ENCODE data around the gene UFSP2.

UFSP2 gene

DNA sequence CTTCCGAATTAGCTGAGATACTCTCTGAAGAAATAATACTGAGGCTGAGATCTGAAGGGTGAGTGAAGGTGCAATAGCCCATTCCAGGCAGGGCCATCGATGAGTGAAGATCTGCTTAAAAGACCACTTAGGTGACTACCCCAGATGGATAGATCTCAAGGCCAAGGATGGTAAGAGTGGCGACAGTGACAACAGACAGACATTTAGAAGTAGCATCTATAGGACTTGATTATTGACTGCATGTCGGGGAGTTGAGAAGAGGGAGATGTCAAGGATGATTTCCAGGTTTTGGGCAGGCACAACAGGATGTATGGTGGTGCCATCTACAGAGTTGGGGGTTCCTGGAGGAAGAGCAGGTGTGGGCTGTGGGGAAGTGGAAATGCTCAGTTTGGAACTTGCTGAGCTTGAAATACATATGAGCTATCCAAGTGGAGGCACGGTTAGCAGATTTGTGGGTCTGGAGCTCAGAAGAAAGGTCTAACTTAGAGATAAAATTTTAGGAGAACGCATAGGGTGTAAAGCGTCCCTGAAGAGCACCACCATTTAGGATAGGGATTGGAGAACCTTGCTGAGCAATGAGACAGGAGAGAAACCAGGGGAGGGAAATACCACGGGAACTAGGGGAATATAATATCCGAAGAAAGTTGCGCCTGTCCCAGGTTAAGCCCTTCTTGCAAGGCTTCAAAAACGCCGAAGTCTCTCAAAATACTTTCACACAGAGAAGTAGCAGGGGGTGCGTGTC, 688 bp downstream of the UFSP2 start:
- DNase-seq, result peak; percentile 11

DNA sequence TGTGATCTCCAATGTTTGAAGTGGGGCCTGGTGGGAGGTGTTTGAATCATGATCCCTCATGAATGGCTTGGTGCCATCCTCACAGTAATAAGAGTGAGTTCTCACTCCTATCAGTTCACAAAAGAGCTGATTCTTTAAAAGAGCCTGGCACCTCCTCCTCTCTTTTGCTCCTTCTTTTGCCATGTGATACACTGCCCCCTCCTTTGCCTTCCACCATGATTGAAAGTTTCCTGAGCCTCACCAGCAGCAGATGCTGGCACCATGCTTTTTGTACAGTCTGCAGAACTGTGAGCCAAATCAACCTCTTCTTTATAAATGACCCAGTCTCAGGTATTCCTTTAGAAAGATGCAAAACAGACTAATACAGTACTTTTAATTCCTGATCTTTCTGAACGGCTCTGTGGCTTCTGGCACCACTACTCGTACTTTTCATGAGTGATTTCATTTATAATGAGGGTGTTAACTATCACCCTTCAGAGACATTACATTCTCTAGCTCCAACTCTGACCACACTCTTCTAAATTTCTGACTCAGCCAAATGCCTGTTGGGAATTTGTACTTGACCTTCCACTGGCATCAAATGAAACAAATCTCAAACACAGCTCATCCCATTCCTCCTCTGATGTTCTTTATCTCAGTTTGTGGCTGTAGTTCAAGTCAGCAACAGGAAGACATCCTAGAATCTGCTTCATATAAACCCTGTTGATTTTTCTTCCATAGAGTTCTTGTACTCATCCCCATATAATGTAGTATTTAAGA, 4.2 kb downstream of the UFSP2 start:
- no peak for DNase-seq

DNA sequence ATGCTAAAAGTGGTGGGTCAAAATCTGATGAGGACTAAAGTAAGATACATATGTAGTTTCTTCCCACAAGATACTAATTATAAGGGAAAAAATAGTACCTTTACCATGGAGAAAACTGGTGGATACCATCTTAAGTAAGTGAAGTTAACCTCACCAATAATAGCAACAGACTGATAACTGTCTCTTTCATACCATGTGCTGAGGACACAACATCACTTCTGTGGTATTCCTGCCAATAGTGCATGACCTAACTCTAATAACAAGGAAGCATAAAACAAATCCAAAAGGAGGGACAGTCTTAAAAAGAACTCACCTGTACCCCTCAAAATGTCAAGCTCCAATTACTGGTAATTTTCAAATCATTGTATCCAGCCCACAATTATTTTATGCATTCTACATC, 8.8 kb downstream of the UFSP2 start:
- DNase-seq, result no peak

DNA sequence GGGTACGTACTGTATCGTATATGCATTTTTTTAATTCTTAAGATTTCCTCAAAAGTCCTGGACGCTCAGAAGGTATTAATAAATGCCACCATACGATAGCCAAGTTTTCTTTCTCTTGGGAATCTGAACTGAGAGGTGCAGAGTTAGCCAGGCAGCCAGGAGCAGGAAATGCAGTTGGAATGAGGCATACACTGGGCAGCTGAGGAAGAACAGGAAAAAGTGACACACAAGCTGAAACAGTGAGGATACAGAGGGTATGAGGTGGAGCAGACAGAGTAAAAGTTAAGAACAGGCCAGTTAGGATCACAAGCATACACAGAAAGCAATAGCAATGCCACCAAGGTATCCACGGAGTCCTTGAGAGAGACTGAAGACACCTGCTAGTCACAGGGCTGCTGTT, 13.4 kb downstream of the UFSP2 start:
- no peak for DNase-seq

DNA sequence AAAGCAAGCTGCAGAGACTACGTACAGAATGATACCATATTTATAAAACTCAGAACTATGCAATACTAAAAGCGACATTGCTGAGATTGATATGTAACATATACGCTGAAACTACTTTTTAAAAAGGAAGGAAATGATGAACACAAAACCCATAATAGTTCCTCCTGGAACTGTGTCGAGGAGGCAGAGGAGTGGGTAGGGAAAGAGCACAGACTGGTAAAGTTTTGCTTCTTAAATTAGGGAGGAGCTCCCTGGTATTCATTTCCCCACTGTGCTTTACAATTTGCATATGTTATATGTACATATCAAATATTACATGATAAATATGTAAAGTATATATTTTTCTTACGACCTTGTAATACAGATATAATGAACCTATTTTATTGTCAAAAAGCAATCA, 13.9 kb downstream of the UFSP2 start:
- DNase-seq, result no peak

DNA sequence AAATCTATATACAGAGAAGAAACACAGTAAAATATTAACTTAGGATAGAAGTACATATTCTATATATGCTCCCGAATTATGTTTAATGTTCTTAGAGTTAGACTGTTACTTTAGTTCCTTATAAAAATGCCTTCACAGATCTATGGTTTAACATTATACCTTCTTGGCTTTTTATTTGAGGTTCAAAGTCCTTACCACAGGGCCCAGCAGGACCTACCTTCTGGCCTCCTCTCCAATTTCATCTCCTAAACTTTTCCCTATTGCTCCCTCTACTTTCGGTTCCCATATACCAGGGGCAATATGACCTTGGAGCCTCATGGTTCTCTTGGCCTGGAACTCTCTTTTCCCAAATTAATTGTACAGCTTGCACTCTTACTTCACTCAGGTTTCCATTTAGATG, 17.3 kb downstream of the UFSP2 start:
- DNase-seq, result no peak

DNA sequence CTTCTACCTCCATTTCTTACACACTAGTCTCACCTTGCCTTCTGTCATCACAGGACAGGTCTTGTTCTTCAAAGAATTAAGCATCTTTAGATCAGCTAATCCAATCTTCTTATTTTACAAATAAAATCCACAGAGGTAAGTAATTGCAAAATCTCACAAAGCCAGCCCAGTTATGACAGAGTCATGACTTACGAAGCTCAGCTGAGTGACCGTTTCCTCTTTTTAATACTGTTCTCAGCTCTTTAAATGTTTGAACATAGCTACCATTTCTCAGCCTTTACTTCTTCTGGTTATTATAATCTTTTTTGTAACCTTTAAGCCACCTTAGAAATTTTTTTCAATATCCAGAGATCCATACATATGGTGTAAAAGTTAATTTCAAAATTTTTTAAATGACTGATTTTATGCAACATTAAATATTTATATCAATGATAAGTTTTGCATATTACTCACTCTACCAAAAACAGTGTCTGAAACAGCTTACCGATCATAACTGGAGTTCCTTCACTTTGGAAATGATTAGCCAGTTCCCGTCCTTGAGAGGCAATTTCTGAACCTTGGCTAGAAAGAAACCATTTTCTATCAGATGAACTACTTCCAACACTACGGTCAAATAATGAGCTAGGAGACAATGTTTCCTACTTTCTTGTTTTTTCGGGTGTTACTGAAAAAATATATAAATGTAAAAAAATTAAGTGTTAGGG, 20.3 kb downstream of the UFSP2 start:
- DNase-seq, result peak; percentile 75

DNA sequence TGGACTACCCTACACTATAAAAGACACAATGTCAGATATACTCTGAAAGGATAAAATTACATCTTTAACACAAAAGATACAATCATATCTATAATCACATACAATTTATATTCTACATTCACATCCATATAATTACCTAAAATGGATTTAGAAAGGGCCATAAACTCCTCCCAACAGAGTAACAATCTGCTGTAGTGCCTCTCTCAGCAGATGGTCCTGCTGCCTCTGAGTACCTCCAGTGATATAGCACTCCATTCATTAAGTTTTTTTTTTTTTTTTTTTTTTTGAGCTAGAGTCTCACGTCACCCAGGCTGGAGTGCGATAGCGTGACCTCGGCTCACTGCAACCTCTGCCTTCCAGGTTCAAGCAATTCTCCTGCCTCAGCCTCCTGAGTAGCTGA, 21.7 kb downstream of the UFSP2 start:
- no peak for DNase-seq

DNA sequence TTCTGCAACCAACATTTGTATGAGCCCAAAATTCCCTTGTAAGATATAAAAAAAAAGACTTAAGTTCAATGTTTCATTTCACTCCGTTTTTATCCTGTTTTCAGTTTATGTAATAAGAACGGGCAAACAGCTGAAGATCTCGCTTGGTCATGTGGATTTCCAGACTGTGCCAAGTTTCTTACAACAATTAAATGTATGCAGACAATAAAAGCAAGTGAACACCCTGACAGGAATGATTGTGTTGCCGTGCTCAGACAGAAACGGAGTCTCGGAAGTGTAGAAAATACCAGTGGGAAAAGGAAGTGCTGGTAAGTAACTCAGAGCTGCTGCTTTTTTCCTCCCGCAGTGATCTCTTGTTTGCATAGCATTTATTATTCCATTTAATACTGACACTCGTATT, 26.3 kb downstream of the UFSP2 start:
- DNase-seq, result no peak

DNA sequence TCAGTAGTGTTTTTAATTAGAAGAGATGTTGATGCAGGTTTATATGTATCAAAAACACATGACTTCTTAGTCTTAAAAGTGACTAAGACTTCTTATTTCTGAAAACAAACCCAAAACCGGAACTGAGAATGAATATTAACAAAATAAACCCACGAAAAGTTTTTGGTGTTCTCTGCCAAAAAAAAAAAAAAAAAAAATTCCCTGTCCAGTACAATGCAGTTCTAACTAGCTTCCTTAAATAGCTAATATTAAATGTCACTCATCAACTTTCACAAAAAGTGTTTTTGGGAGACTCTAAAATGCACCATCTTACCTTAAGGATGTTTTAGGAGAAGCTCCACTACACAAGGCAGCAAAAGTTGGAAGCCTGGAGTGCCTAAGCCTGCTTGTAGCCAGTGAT, 27.1 kb downstream of the UFSP2 start:
- peak; percentile 56 for DNase-seq

DNA sequence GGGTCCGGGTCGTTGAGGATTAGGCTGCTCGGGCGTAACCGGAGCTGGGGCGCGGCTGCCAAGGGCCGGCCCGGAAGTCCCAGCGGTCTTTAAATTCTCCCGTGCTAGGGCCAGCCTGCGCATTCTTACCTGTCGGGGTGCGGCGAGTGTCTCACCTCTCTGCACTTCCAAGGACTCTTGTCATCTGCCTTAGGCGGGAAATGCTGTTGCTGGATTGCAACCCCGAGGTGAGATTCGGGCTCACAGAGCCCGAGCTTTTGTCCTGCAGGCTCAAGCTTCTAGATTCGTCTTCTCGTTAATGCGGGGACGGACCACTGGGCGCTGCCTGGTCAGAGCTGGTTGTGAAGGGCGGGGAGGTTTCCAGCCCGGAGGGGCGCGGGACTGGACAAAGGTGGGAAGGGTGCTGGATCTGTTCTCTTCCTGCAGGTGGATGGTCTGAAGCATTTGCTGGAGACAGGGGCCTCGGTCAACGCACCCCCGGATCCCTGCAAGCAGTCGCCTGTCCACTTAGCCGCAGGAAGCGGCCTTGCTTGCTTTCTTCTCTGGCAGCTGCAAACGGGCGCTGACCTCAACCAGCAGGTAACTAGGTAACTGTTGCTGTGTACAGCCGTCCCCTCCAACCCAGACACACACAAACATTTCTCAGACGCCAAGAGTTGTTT, 28.9 kb downstream of the UFSP2 start, which contains the start of gene ANKRD37:
Gene ANKRD37, plus strand, starts transcription at position 118 of the 662 bp plus-strand sequence. Its CDS starts 83 bp downstream, at position 201.
- DNase-seq, result no peak

DNA sequence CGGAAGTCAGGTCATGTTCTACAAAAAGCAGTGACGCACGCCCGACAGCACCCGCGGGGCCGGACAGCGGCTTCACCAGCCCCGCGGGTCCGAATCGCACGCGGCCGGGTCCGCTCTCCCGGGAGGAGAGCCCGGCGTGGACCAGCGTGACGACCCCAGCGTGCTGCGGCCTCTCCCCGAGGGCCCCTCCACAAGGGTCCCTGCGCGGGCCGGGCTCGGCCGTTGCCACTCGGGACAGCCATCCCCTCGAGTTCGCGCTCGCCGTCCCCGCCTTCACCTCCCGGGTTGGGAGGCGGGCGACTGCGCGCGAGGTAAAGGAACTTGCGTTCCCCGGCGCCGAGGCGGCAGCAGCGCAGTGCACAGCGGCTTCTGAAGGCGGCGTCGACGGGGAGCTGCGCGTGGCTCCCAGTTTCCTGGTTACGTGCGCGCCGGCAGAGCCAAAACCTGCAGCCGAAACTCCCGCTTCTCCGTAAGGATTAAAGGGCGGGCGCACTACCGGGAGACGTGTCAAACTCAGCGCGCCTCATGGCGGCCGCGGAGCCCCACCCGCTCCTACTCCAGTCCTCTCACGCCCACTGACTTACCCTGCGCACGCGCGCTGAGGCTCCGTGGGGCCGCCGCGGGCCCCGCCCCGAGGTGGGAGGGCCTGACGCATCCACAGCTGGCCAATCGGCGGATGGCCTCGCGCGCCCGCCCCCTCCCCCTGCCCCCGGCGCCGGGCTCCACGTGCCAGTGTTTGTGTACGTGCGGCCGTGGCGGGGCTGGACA, 29.6 kb downstream of the UFSP2 start:
- DNase-seq, result peak; percentile 92

DNA sequence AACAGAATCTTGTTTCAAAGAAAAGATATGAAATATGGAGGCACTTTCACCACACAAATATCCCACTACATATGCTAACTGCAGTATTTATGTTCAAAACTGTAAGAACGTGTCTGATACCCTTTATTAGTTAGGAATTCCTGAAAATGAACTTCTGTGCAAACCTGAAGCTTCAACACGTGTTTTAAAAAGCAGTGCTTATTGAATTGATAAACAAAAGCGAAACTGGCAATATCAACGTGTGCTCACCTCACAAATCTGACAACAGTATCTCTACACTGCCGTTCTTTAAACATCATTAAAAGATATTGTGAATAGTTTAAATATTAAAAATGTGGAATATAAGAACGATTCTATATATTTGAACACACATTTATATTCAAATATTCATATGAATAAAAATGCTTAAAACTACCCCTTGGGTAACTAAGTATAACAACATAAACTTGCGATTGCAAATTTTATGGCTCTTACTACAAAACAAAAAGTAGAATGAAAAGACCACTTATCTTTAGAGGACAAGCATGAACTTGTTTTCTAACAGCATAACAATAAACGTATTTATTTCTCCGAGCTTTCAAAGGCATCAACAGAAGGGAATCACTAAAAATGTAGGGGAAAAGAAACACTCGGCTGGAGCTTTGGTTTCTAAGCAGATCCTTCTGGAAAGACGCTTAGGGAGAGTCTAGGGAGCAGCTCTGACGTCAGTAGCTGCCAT, 30.4 kb downstream of the UFSP2 start, which contains the start of gene LRP2BP:
Gene LRP2BP, minus strand, starts transcription at position 687 of the 718 bp plus-strand sequence. CDS start 17,738 bp downstream, outside the sequence.
- no peak for DNase-seq

DNA sequence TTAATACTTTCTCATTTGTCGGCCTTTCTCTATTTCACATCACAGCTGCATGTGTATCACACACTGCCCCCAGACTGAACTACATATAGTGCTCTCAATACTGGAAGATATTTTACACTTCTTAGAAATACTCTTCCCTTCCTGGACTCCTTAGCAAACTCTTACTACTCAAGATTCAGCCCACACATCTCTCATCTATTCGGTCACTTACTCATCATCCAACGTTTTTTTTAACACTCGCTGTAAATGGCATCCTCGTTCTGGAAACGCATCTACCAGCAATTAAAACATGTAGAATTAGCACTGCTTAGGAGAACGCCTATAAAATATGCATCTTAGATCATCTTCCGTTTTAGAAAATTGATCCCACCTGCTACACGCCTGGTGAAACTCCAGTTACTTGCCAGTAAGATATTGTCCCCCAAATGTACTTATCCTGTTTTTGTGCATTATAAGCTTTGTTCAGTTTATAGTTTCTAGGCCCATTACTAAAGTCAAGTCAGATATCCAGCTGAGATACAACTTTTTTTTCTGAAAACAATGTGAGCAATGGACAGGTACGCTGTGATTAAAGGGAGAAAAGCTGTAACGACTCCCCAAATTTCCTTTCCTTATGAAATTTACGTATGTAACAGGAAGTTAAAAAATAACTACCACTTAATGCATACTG, 31.1 kb downstream of the UFSP2 start:
- no peak for DNase-seq

DNA sequence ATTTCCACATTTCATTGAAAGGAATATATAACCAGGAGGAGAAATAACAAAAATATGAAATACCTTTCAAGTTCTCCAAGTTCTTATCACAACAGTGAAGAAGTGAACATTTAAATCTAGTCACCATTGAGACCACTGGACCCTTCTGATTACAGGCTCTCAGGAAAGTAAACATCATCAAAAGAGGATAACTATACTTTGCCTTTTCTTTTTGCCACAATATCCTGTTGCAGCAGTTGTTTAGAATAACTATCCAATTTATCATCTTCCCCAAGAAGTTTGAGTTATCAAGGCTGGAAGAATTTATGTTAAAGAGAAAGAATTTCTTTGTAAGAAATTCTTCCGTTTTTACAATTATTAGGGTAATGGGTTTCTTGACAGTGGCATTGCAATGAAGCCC, 33.6 kb downstream of the UFSP2 start:
- DNase-seq, result no peak

DNA sequence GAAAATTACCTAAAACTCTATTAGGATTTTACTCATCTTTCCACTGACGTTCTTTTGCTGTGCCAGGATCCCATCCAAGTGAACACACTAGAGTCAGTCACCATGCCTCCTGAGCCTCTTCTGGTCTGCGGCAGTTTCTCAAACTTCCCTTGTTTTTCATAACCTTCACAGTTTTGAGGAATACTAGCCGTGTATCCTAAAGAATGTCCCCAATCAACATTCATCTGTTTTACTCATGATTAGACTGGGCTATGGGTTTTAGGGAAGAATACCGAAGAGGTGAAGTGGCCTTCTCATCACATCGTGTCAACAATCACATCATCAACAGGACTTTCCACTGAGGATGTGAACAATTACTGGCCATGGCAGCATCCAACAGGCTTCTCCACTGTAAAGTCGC, 34.8 kb downstream of the UFSP2 start:
- no peak for DNase-seq

DNA sequence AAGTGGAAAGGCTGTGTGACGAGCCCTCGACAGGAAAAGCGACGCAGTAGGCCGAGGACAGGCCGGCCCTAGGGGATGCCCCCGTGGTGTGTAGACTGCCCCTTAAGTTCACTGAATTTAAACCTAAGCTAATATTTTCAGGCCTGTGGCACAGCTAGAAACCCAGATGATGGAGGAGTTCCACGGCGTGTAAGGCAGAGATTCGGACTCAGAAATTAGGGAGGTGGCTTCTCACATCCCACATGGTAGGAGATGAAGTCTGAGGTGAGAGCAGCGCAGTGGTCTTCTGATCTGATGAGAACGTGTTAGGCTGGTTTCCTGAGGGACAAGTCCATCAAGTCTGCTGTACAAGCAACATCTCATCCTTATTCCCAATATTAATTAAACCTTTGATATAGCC, 37.8 kb downstream of the UFSP2 start:
- no peak for DNase-seq

DNA sequence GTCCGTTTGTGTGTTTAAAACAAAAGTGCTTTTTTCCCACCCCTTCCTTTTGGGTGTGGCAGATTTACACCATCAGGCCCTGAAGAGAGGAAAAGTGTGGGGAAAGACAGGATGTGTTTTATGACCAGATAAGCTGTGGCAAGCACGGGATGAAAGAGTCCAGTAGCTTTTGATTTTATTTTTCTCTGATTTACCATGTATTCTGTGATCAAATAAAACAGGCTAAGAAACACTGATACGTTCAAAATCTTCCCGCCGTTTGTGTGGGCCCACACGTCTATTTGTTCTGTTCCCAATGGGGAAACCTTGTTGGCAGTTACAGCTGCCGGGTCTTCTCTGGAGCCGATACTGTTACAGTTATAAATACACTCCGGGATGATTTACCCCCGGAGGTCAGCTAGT, 40.8 kb downstream of the UFSP2 start:
- DNase-seq, result no peak

DNA sequence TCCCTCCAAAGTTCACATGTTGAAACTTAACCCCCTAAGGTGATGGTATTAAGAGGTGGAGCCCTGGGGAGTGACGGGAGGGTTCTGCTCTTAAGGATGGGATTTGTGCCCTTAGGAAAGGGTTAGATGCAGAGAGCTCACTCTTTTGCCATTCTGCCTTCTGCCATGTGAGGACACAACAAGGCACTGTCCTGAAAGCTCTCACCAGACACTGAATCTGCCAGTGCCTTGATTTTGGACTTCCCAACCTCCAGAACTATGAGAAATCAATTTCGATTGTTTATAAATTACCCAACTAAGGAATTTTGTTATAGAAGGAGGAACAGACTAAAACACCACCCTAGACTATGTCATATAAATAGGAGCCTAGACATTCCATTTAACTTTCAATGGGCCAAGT, 41.7 kb downstream of the UFSP2 start:
- no peak for DNase-seq

DNA sequence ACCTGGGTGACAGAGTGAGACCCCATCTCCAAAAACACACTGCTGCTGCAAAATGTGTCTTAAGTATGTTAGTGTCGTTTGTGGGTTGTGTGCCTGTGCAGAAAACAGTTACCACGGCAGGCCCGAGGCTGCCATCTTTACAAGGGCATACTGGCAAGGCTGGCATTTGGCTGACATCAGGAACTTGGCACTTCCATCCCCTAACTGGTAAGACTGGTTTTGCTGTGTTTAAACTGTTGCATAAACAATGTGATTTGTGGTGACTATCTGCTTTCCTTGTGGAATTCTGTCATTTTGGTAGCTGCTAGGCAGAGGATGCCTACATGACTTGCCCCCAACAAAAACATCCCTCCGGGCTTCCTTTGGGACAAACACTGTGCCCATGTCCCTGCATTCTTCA, 42.3 kb downstream of the UFSP2 start:
- DNase-seq, result no peak

DNA sequence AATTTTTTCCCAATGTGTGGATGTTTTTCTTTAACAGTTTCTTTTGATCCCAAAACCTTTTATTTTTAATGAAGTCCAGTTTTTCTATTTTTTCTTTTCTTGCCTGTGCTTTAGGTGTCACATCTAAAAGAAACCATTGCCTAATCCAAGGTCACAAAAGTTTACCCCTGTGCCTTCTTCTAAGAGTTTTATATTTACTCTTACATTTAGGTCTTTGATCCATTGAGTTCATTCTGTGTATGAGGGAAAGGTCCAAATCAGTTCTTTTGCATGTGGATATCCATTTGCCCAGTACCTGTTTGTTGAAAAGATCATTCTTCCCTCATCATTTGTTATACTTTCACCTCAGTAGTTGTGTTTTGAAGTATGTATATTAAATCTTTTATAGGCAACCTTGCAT, 43.0 kb downstream of the UFSP2 start:
- no peak for DNase-seq

All from MV-4-11 (cell line).